K562 (cell line): Measurements from ENCODE around the gene NT5DC1. TPM values are rescaled to one million over a fixed set of nuclear protein-coding genes. Genes with fewer than 3 reads are reported as not detected.

Experiments used
- ATAC-seq: fragments of 200-7000 bp; cut with Tn5 transposase; 3 replicates; pipeline ENCODE4 v1.9.1; 2020; ENCODE audit warnings: moderate library complexity
- BruUV-seq: library from RNA; stranded (reverse); fragments of 400-500 nt; replicated peaks from 2 replicates; lab custom pipeline; 2021; lab: Mats Ljungman, UMichigan
- CTCF ChIA-PET: fragments of 300-600 bp; formaldehyde crosslinking; extraction: SDS; loops from one replicate; lab custom pipeline; 2021; ENCODE audit warnings: low intra/inter-chr PET ratio; lab: Yijun Ruan, JAX
- POLR2A ChIA-PET: fragments of 300-600, 350-650 bp; sonication (Branson Sonifier 250); formaldehyde crosslinking; extraction: SDS; loops from one replicate; lab custom pipeline; 2021; ENCODE audit warnings: antibody characterized with exemption, inconsistent platforms; lab: Yijun Ruan, JAX
- DNase-seq, 4 experiments: peaks; one replicate each; pipeline versions ENCODE4 v3.0.0 to v3.0.0-alpha.2; 2011 to 2018; ENCODE audit warnings: low spot score in 3 of 4, mixed read lengths in 3 of 4; ENCODE audit errors: extremely low read depth in 1 of 4
- FAIRE-seq: peaks from 2 replicates; lab custom pipeline; 2011; peaks lifted over from hg19 to GRCh38; lab: Jason Lieb, UNC
- H2AFZ ChIP-seq: 2 replicates; pipeline ENCODE4 v1.6.0; 2011; ENCODE audit warnings: low read depth, low read length, control low read depth, inconsistent platforms
- H3K27ac ChIP-seq: fragments of 200-600 bp; 3 replicates; pipeline ENCODE4 v1.8.0; 2011; ENCODE audit warnings: low read depth, mild to moderate bottlenecking, control low read depth, inconsistent platforms, low read length, moderate library complexity, mixed read lengths; ENCODE audit errors: extremely low read depth
- H3K27me3 ChIP-seq, 2 experiments: fragments of 300-600 bp in 1 of 2; 2 replicates in 1 of 2; 3 replicates in 1 of 2; pipeline versions ENCODE4 v1.6.0 to v1.8.0; 2011; ENCODE audit warnings: inconsistent platforms in 2 of 2, low read length in 2 of 2, mild to moderate bottlenecking in 1 of 2, mixed read lengths in 1 of 2, moderate library complexity in 1 of 2; ENCODE audit not compliant: control insufficient read depth in 2 of 2, insufficient read depth in 2 of 2
- H3K36me3 ChIP-seq: fragments of 300-600 bp; 3 replicates; pipeline ENCODE4 v1.8.0; 2011; ENCODE audit warnings: mild to moderate bottlenecking, low read length, inconsistent platforms; ENCODE audit not compliant: control insufficient read depth, insufficient read depth
- H3K4me1 ChIP-seq, 2 experiments: fragments of 200-600 bp in 1 of 2; replicated peaks in 1 of 2; 2 replicates in 1 of 2; 3 replicates in 1 of 2; pipeline versions ENCODE4 v1.5.1 to v1.8.0; 2011; ENCODE audit warnings: inconsistent platforms in 2 of 2, low read length in 2 of 2, mild to moderate bottlenecking in 1 of 2, mixed read lengths in 1 of 2, moderate library complexity in 1 of 2; ENCODE audit not compliant: control insufficient read depth in 2 of 2, insufficient read depth in 2 of 2
- H3K4me2 ChIP-seq: 2 replicates; pipeline ENCODE4 v1.6.1; 2011; ENCODE audit warnings: low read length, control low read depth, inconsistent platforms, mixed read lengths; ENCODE audit not compliant: insufficient read depth
- H3K4me3 ChIP-seq: fragments of 200-600 bp; sonication (generic), shearing (Covaris generic); 2 replicates; pipeline ENCODE4 v1.5.1; 2016; ENCODE audit warnings: control low read depth, inconsistent platforms
- H3K79me2 ChIP-seq: fragments of 200-600 bp; 3 replicates; pipeline ENCODE4 v1.8.0; 2011; ENCODE audit warnings: low read length, inconsistent platforms; ENCODE audit not compliant: control insufficient read depth, insufficient read depth
- H3K9ac ChIP-seq, 2 experiments: 2 replicates each; pipeline versions ENCODE4 v1.6.0 to v1.6.1; 2011; ENCODE audit warnings: low read depth in 2 of 2, low read length in 2 of 2, control low read depth in 1 of 2, inconsistent platforms in 1 of 2, mild to moderate bottlenecking in 1 of 2, mixed read lengths in 1 of 2; ENCODE audit not compliant: insufficient read depth in 1 of 2
- H3K9me1 ChIP-seq: one replicate; pipeline ENCODE4 v1.6.0; 2011; ENCODE audit warnings: inconsistent platforms, mild to moderate bottlenecking, low read length, moderate library complexity; ENCODE audit not compliant: control insufficient read depth, insufficient read depth
- H3K9me3 ChIP-seq: replicated peaks from 2 replicates; pipeline ENCODE4 v1.5.1; 2011; ENCODE audit warnings: low read depth, low read length, inconsistent platforms; ENCODE audit not compliant: control insufficient read depth, insufficient read depth
- H4K20me1 ChIP-seq: replicated peaks from 2 replicates; pipeline ENCODE4 v1.6.1; 2011; ENCODE audit warnings: low read length, inconsistent platforms, mixed read lengths; ENCODE audit not compliant: control insufficient read depth, insufficient read depth
- GTF3C2 ChIP-seq: IDR thresholded peaks from 3 replicates; pipeline ENCODE4 v1.6.1; 2011; ENCODE audit warnings: borderline replicate concordance, mild to moderate bottlenecking, moderate library complexity; ENCODE audit not compliant: insufficient read length; ENCODE audit errors: extremely low read depth
- MXI1 ChIP-seq: IDR thresholded peaks from 2 replicates; pipeline ENCODE4 v1.6.1; 2011; ENCODE audit warnings: low read depth, mild to moderate bottlenecking, improper control_type of control experiment, low read length
- RAD51 ChIP-seq: fragments of 450-650 bp; IDR thresholded peaks from 2 replicates; pipeline ENCODE4 v1.7.1; 2016; ENCODE audit warnings: low read depth, mild to moderate bottlenecking, borderline replicate concordance
- SMAD3 ChIP-seq: fragments of 450-650 bp; formaldehyde crosslinking; conservative IDR thresholded peaks from 2 replicates; pipeline ENCODE4 v1.4.0; 2020; ENCODE audit warnings: mild to moderate bottlenecking
- ZMIZ1 ChIP-seq, 2 experiments: fragments of 150-350 bp in 1 of 2; IDR thresholded peaks; 2 replicates each; pipeline ENCODE4 v1.6.1; 2012 to 2016; ENCODE audit warnings: low read depth in 2 of 2, low read length in 2 of 2, mild to moderate bottlenecking in 1 of 2, moderate library complexity in 1 of 2
- WGBS: fragments of 100-300 bp; shearing (Covaris generic); methylation state at CpG from one replicate; pipeline ENCODE4 v1.1.6; 2016; ENCODE audit warnings: low coverage, mixed read lengths; ENCODE audit not compliant: insufficient coverage; ENCODE audit errors: missing lambda C conversion rate; 5-methylcytosine and 5-hydroxymethylcytosine counted together
- in situ Hi-C: fragments of 300-500 bp; cut with MboI; formaldehyde crosslinking; loops from 4 replicates; pipeline ENCODE4 v1.15.0; 2018; ENCODE audit warnings: inconsistent platforms, mixed read lengths
- intact Hi-C: fragments of 100-400 bp; cut with micrococcal nuclease; formaldehyde crosslinking; loops from 2 replicates; pipeline ENCODE4 v1.14.2; 2022
- polyA plus RNA-seq, 8 experiments: library from polyadenylated mRNA; depleted of rRNA in 4 of 8; stranded (reverse) in 5 of 8; unstranded in 3 of 8; fragments of >200 nt; fragmentation: Nextera tagmentation in 2 of 8; fragmentation: Illumina TruSeq in 1 of 8; extraction: Ambion mirVana in 2 of 8; extraction: Trizol in 1 of 8; gene quantifications; 2 replicates each; pipeline versions ENCODE4 v1.2.1 to v1.2.3, GENCODE V29; 2011 to 2014; ENCODE audit warnings: inconsistent platforms in 1 of 8, missing spikeins in 1 of 8
- total RNA-seq, 7 experiments: library from RNA; depleted of rRNA in 6 of 7; stranded (reverse); fragments of >200 nt in 6 of 7; fragmentation: Illumina TruSeq in 2 of 7; extraction: Trizol in 2 of 7; gene quantifications; 2 replicates each; pipeline versions ENCODE4 v1.2.1 to v1.2.3, GENCODE V29; 2011 to 2021; ENCODE audit warnings: low replicate concordance in 1 of 7

NT5DC1 gene
- total and polyA plus RNA-seq, 9 of the 15 experiments (the other 6 are each of a cell fraction or from before 2014, with no cell fraction given): 4.9 to 28.5 (median 16.3) TPM

- Histone ChIP-seq H3K4me2 (no peak overlapping the region), H4K20me1 (no peaks in the 10 kb centered on the region), H2AFZ (no peak overlapping the region), H3K79me2 (no peaks in the 10 kb centered on the region), H3K9me1 (no peaks in the 10 kb centered on the region), H3K4me3 (no peak overlapping the region), H3K9ac (no peak overlapping the region), H3K4me1 (peaks cover 0 to 18% of the 10 kb centered on the region in 2 experiments; a peak in 3 of 5 replicates), H3K27me3 (no peaks in the 10 kb centered on the region), H3K9me3 (no peaks in the 10 kb centered on the region; the same call in 1 of the 2 replicates), H3K36me3 (no peaks in the 10 kb centered on the region), H3K27ac (no peak overlapping the region)
- ChIA-PET CTCF (no interaction called here), POLR2A (no interaction called here)
- no peak for ATAC-seq
- 29% methylated on average over 3 of the region's 3 CpGs for WGBS
- intact Hi-C loops: no loop called here
- no peak for DNase-seq
- in situ Hi-C loops: no loop called here
- no TSS peak for BruUV-seq
- no peak for FAIRE-seq
- TF ChIP-seq ZMIZ1 (IDR thresholded peaks at IDR 0.05; ENCODE audit: low read depth in 2 of 2, low read length in 2 of 2) (no peak), SMAD3 (CRISPR knock-in tag) (no peak), RAD51 (no peak), MXI1 (no peak), GTF3C2 (no peak)
These were observed 73.3 kb downstream of the NT5DC1 start for GRCh38 chr6:116173928-116174327.
